Measurements from ENCODE around the gene EIF3F.
"Not testable (repeated sequence)": the region's sequence is repeated elsewhere in the genome, so short reads cannot be mapped to it uniquely, and the experiment has no call there.

EIF3F gene

DNA sequence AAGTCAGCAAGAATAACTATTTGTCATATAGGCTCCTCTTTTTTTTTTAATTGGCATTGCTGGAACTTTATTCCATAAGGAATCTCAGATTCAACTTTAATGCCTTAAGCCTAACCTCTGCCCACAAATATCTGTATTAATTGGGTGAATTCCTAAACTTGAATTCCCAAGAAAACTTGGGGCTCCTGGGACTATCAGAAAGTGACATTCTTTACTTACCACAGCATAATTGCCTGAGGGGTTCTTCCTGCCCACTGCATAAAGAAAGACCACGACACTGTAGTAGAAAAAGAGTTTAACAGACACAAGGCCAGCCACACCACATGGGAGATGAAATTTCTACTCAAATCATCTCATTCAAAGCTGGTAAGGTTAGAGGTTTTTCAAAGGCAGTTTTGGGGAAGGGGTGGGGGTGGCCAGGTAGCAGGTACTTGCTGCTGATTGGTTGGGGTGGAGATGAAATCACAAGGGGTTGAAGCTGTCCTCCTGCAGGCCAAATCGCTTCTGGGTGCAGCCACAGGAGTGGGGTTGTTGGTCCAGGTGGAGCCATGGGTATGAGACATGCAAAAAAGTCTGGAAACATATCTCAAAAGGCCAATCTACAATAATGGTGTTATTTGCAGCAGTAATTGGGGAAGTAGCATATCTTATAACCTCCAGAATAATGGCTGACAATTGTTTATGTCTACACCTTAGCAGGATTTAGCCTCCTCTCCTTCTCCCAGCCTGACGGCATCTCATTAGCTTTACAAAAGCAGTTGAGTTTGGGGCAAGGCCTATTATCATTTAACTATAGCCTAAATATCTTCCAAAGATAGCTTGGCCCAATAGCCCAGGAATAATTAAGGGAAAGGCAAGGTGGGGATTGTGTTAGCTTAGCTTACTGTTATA lies 17.1 kb upstream of the EIF3F start:
- Histone ChIP-seq H3K4me3 (ENCODE audit: low read length) (no peak overlapping the region), H3K36me3 (ENCODE audit: control insufficient read depth, insufficient read depth, low read length) (no peaks in the 10 kb centered on the region), H3K4me1 (ENCODE audit: control insufficient read depth, insufficient read depth, low read length) (no peaks in the 10 kb centered on the region), H3K27me3 (ENCODE audit: control insufficient read depth, insufficient read depth, low read length) (no peaks in the 10 kb centered on the region), H3K9ac (ENCODE audit: low read length) (no peak overlapping the region), H3K27ac (ENCODE audit: low read depth, low read length) (no peak overlapping the region)

DNA sequence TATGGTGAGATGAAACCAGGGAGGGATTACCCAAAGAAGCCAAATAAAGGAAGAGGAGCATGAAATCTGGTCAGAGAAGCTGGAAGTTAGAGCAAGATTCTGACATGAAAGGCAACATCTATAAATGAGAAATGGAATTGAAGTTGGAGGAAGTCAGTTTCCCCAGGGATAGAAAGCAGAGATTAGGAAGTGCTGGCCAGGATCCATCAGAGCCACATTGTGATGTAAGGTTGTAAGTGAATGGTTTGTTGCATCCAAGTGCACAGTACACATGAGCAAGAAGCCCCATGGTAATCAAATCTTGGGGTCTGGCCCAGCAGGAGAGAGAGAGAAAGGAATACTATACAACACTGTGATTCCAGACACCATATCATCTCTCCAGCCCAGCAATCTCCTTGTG lies 15.3 kb upstream of the EIF3F start:
- H3K36me3 ChIP-seq (ENCODE audit: control insufficient read depth, insufficient read depth, low read length), result no peaks in the 10 kb centered on the region
- no peaks in the 10 kb centered on the region for H3K4me1 ChIP-seq (ENCODE audit: control insufficient read depth, insufficient read depth, low read length)
- no peak overlapping the region for H3K4me3 ChIP-seq (ENCODE audit: low read length)
- no peaks in the 10 kb centered on the region for H3K27me3 ChIP-seq (ENCODE audit: control insufficient read depth, insufficient read depth, low read length)
- H3K27ac ChIP-seq (ENCODE audit: low read depth, low read length), result no peak overlapping the region
- H3K9ac ChIP-seq (ENCODE audit: low read length), result no peak overlapping the region

DNA sequence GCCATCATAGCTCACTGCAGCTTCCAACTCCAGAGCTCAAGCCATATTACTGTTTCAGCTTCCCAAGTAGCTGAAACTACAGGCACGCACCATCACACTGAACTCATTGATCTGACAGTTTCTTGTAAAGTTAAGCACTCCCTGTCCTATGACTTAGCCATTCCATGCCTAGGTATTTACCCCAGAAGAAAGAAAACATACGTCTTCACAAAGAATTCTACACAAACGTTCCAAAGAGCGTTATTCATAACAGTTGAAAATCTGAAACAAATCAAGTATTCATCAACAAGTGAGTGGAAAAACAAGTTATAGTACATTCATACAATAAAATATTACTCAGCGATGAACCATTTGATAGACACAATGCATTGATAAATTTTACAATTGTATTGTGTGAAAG lies 14.1 kb upstream of the EIF3F start:
- no peak overlapping the region for H3K27ac ChIP-seq (ENCODE audit: low read depth, low read length)
- no peaks in the 10 kb centered on the region for H3K27me3 ChIP-seq (ENCODE audit: control insufficient read depth, insufficient read depth, low read length)
- H3K9ac ChIP-seq (ENCODE audit: low read length), result no peak overlapping the region
- no peaks in the 10 kb centered on the region for H3K36me3 ChIP-seq (ENCODE audit: control insufficient read depth, insufficient read depth, low read length)
- no peaks in the 10 kb centered on the region for H3K4me1 ChIP-seq (ENCODE audit: control insufficient read depth, insufficient read depth, low read length)
- H3K4me3 ChIP-seq (ENCODE audit: low read length), result no peak overlapping the region

DNA sequence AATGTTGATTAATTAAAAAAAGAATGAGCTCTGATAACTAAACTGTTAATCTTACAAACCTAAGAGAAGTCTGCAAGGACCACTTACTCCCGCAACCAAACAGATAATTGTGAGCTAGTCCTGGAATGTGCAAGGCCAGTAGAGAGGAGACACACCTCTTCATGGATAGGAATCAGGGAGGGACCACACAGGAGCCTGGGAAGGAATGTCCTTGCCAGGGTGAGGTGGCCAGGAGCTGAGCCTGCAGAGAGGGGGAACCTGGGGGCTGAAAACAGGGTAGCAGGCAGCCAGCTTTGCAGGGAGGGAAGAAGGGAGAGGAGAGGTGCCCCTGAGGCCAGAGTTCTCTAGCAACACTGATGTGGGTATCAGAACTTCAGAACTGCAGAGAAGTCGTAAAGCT lies 12.5 kb upstream of the EIF3F start:
- no peak overlapping the region for H3K27ac ChIP-seq (ENCODE audit: low read depth, low read length)
- H3K4me3 ChIP-seq (ENCODE audit: low read length), result no peak overlapping the region
- H3K27me3 ChIP-seq (ENCODE audit: control insufficient read depth, insufficient read depth, low read length), result no peaks in the 10 kb centered on the region
- no peaks in the 10 kb centered on the region for H3K36me3 ChIP-seq (ENCODE audit: control insufficient read depth, insufficient read depth, low read length)
- no peak overlapping the region for H3K9ac ChIP-seq (ENCODE audit: low read length)
- H3K4me1 ChIP-seq (ENCODE audit: control insufficient read depth, insufficient read depth, low read length), result no peaks in the 10 kb centered on the region

DNA sequence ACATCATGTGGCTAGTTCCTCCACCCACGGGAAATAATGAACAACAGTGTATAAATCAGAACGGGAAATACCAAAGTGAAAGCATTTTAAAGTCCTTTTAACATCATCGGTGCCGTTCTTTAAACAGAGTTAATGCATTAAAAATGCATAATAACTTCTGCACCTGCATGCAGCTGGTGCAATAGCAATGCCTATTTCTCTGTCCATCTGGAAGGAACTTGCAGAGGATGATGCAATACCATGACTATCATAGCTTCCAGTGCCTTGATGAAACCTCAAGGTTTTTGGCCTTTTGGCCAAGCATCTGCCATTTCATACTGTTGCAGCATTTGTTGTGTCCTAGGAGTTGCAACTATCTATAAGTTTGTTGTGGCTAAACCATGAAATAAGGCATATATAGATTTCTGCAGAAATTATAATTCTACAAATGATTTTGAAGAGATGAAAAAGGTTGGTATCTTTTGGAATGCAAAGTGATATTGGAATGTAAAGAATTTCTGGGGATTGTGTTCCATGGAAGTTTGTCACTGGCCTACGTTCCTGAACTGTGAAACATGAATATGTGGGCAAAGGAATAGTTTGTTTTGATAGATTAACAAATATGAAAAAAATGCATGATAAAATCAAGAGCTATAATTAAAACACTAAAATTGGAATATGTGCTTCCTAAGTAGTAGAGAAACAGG lies 9.8 kb upstream of the EIF3F start:
- Histone ChIP-seq H3K36me3 (ENCODE audit: control insufficient read depth, insufficient read depth, low read length) (no peaks in the 10 kb centered on the region), H3K4me3 (ENCODE audit: low read length) (no peak overlapping the region), H3K27me3 (ENCODE audit: control insufficient read depth, insufficient read depth, low read length) (no peaks in the 10 kb centered on the region), H3K9ac (ENCODE audit: low read length) (no peak overlapping the region), H3K4me1 (ENCODE audit: control insufficient read depth, insufficient read depth, low read length) (no peaks in the 10 kb centered on the region), H3K27ac (ENCODE audit: low read depth, low read length) (no peak overlapping the region)

DNA sequence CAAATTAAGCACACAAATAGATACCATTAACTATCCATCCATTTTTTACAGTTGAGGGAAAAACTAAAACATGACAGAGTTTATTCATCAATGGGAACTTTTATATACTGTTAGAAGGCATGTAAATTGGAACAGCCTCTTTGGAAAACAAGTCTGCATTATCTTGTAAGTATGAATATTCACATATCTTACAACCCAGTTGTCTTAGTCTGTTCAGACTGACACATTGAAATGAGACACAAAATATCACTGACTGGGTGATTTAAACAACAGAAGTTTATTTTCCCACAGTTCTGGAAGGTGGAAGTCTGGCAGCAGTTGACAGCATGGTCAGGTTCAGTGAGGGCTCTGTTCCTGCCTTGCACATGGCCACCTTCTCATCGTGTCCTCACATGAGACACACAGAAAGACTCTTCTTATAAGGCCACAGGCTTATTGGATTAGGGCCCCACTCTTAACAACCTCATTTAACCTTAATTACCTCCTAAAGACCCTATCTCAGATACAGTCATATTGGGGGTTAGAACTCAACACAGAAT lies 5.4 kb upstream of the EIF3F start:
- Histone ChIP-seq H3K27me3 (ENCODE audit: control insufficient read depth, insufficient read depth, low read length) (no peaks in the 10 kb centered on the region), H3K36me3 (ENCODE audit: control insufficient read depth, insufficient read depth, low read length) (no peaks in the 10 kb centered on the region), H3K9ac (ENCODE audit: low read length) (no peak overlapping the region), H3K4me1 (ENCODE audit: control insufficient read depth, insufficient read depth, low read length) (peaks cover 3% of the 10 kb centered on the region), H3K27ac (ENCODE audit: low read depth, low read length) (no peak overlapping the region), H3K4me3 (ENCODE audit: low read length) (no peak overlapping the region)

DNA sequence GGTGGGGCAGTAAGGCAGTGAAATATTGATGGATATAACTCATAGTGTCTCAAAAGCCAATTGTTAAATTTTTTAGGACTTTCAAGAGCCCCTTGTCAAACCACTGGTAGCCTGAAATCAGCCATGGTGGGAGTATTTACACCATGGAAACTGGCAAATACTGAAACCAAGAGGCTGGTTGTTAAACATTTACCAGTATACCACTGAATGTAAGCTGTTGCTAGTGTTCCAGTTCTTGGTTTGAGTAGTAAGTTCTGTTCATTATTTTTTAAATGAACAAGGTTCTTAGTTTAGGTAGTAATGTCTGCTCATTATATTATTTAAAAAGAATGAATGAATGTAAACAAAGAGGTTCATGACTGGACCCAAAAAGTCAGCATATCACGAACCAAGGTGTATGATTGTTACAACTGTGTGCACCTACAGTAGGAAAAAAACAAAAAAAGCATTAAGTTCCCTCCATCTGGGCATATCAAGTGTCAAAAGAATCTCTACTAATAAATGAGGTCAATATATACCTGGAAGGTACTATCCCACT lies 4.5 kb upstream of the EIF3F start:
- H3K27ac ChIP-seq (ENCODE audit: low read depth, low read length), result no peak overlapping the region
- H3K27me3 ChIP-seq (ENCODE audit: control insufficient read depth, insufficient read depth, low read length), result no peaks in the 10 kb centered on the region
- no peaks in the 10 kb centered on the region for H3K36me3 ChIP-seq (ENCODE audit: control insufficient read depth, insufficient read depth, low read length)
- no peak overlapping the region for H3K4me3 ChIP-seq (ENCODE audit: low read length)
- peaks cover 4% of the 10 kb centered on the region for H3K4me1 ChIP-seq (ENCODE audit: control insufficient read depth, insufficient read depth, low read length)
- H3K9ac ChIP-seq (ENCODE audit: low read length), result no peak overlapping the region

DNA sequence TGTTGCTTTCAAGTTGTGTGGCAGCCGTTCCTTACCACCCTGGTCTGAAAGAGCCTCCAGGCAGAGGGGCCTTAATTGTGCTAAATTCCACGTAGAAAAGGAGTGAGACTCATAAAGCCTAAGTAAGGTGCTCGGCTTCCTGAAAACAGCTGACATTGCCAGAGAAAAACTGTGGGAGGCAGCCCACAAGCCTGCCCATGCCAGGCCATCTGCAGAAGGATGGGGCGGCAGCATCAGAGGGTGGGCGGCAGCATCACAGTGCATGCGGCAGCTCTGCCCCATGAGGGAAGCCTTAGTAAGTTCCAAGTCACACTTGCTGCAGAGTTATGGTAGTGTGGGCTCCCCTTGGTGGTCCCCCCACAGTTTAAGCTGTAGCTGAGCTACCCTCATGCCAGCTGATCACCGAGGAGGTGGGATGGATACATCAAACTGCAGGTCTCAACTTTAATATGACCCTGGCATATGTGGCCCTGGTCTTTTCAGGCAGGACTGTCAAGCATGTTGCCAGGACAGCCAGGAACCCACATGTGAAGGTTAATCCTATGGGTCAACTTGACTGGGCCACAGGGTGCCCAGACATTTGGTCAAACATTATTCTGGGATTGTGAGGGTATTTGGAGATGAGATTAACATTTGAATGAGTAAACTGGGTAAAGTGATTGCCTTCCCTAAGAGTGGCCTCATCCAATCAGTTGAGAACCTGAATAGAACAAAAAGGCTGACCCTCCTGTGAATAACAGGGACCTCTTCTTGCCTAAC lies 3.1 kb upstream of the EIF3F start:
- Histone ChIP-seq H3K36me3 (ENCODE audit: control insufficient read depth, insufficient read depth, low read length) (no peaks in the 10 kb centered on the region), H3K4me3 (ENCODE audit: low read length) (no peak overlapping the region), H3K27ac (ENCODE audit: low read depth, low read length) (no peak overlapping the region), H3K27me3 (ENCODE audit: control insufficient read depth, insufficient read depth, low read length) (no peaks in the 10 kb centered on the region), H3K4me1 (ENCODE audit: control insufficient read depth, insufficient read depth, low read length) (peaks cover 17% of the 10 kb centered on the region), H3K9ac (ENCODE audit: low read length) (no peak overlapping the region)

DNA sequence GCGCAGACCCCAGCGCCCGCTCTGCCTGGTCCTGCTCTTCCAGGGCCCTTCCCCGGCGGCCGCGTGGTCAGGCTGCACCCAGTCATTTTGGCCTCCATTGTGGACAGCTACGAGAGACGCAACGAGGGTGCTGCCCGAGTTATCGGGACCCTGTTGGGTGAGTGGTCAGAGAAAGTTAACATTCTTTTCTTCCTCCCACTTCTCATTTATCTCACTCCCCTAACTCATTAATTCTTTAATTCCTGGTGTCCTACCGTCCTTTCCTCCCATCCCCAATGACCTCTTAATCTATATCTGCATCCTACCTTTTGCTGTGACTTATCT lies 385 bp downstream of the EIF3F start:
- H3K4me3 ChIP-seq (ENCODE audit: low read length), result peak overlapping the region; percentile 94
- peak overlapping the region; percentile 51 for H3K9ac ChIP-seq (ENCODE audit: low read length)
- H3K4me1 ChIP-seq (ENCODE audit: control insufficient read depth, insufficient read depth, low read length), result peaks cover 20% of the 10 kb centered on the region
- not testable (repeated sequence) for H3K36me3 ChIP-seq (ENCODE audit: control insufficient read depth, insufficient read depth, low read length); H3K27me3 ChIP-seq (ENCODE audit: control insufficient read depth, insufficient read depth, low read length); H3K27ac ChIP-seq (ENCODE audit: low read depth, low read length)

DNA sequence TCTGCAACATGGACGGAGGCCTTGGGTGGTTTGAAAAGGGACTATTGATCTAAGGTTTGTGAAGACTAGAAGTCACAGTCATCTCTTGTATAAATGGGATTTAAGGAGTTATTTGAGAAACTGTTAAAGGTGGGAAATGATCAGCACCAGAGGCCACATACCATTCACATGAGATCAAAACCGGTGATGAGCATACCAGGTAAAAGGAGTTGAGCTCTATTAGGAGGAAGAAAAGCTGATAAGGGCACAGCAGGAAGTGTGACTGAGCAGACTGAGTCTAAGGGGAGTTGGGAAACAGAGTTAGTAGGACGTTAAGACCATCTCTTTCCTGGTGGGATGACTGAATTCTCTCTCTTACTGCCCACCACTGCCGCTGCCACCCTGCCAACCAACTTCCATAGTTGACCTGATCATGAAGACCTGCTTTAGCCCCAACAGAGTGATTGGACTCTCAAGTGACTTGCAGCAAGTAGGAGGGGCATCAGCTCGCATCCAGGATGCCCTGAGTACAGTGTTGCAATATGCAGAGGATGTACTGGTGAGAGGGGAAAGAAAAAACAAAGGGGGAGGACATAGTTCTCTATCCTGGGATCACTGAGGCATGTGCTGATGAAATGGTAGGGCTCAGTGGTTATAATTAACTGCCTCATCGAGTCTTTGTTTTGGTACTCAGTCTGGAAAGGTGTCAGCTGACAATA lies 7.6 kb downstream of the EIF3F start:
- H3K4me3 ChIP-seq (ENCODE audit: low read length), result no peak overlapping the region
- no peak overlapping the region for H3K27ac ChIP-seq (ENCODE audit: low read depth, low read length)
- peaks cover 53% of the 10 kb centered on the region for H3K36me3 ChIP-seq (ENCODE audit: control insufficient read depth, insufficient read depth, low read length)
- H3K27me3 ChIP-seq (ENCODE audit: control insufficient read depth, insufficient read depth, low read length), result no peaks in the 10 kb centered on the region
- H3K9ac ChIP-seq (ENCODE audit: low read length), result no peak overlapping the region
- no peaks in the 10 kb centered on the region for H3K4me1 ChIP-seq (ENCODE audit: control insufficient read depth, insufficient read depth, low read length)

DNA sequence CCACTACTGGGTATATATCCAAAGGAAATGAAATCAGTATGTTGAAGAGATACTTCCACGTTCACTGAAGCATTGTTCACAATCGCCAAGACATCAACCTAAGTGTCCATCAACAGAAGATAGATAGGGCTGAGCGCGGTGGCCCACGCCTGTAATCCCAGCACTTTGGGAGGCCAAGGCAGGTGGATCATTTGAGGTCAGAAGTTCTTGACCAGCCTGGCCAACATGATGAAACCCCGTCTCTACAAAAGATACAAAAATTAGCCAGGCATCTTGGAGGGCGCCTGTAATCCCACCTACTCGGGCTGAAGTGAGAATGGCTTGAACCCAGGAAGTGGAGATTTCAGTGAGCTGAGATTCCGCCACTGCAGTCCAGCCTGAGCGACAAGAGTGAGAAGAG lies 12.7 kb downstream of the EIF3F start:
- H3K27ac ChIP-seq (ENCODE audit: low read depth, low read length), result no peak overlapping the region

DNA sequence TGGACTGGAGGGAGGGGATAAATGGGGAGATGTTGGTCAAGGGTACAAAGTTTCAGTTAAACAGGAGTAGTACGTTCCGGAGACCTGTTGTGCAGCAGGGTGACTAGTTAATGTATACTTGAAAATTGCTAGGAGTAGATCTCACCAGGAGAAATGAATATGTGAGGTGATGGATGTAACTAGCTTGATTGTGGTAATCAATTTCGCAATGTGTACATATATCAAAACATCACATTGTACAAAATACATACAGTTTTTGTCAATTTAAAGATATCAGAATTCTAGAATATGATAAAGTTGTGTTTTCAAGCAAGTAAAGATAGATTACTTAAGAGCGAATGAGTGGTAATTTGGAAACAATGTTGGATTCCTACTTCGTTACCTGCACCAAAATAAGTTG lies 13.3 kb downstream of the EIF3F start:
- H3K36me3 ChIP-seq (ENCODE audit: control insufficient read depth, insufficient read depth, low read length), result peaks cover 17% of the 10 kb centered on the region
- no peak overlapping the region for H3K4me3 ChIP-seq (ENCODE audit: low read length)
- no peak overlapping the region for H3K27ac ChIP-seq (ENCODE audit: low read depth, low read length)
- H3K4me1 ChIP-seq (ENCODE audit: control insufficient read depth, insufficient read depth, low read length), result no peaks in the 10 kb centered on the region
- no peaks in the 10 kb centered on the region for H3K27me3 ChIP-seq (ENCODE audit: control insufficient read depth, insufficient read depth, low read length)
- no peak overlapping the region for H3K9ac ChIP-seq (ENCODE audit: low read length)

More for the DNA sequence above, 12.7 kb downstream of the EIF3F start:
- Histone ChIP-seq H3K36me3 (ENCODE audit: control insufficient read depth, insufficient read depth, low read length) (peaks cover 23% of the 10 kb centered on the region), H3K4me3 (ENCODE audit: low read length) (no peak overlapping the region), H3K9ac (ENCODE audit: low read length) (no peak overlapping the region), H3K4me1 (ENCODE audit: control insufficient read depth, insufficient read depth, low read length) (no peaks in the 10 kb centered on the region), H3K27me3 (ENCODE audit: control insufficient read depth, insufficient read depth, low read length) (no peaks in the 10 kb centered on the region)
